A549 (cell line): ENCODE results near the gene MLLT10. TPM values are rescaled to one million over a fixed set of nuclear protein-coding genes. Genes with fewer than 3 reads are reported as not detected.

Experiments
- ATAC-seq, 2 experiments: fragments of 200-7000 bp in 1 of 2; fragments of >200 bp in 1 of 2; cut with Nextera tagmentation in 1 of 2; cut with Tn5 transposase in 1 of 2; 3 replicates each; pipeline versions ENCODE4 v1.8.0 to v1.9.1; 2018 to 2020; ENCODE audit warnings: mild to moderate bottlenecking in 1 of 2, moderate library complexity in 1 of 2
- CTCF ChIA-PET: fragments of 300-600 bp; sonication (Branson Sonifier 250); formaldehyde crosslinking; extraction: SDS; loops from one replicate; lab custom pipeline; 2021; ENCODE audit warnings: antibody characterized with exemption, inconsistent platforms; lab: Yijun Ruan, JAX
- POLR2A ChIA-PET: fragments of 350-600 bp; formaldehyde crosslinking; extraction: SDS; loops from one replicate; lab custom pipeline; 2021; ENCODE audit warnings: antibody characterized with exemption, inconsistent platforms; lab: Yijun Ruan, JAX
- DNase-seq, 2 experiments: peaks; one replicate each; pipeline versions ENCODE4 v3.0.0 to v3.0.0-alpha.2; 2011 to 2016; ENCODE audit warnings: low read depth in 1 of 2, low spot score in 1 of 2
- FAIRE-seq: peaks from 2 replicates; lab custom pipeline; 2011; peaks lifted over from hg19 to GRCh38; lab: Jason Lieb, UNC
- H3K27ac ChIP-seq, 2 experiments: fragments of >200 bp; sonication (Bioruptor Twin); formaldehyde crosslinking; 3 replicates each; pipeline ENCODE4 v1.5.1; 2016 to 2017
- H3K4me1 ChIP-seq: fragments of >200 bp; sonication (Bioruptor Twin); formaldehyde crosslinking; 3 replicates; pipeline ENCODE4 v1.6.1; 2016
- H3K4me2 ChIP-seq: fragments of >200 bp; sonication (Bioruptor Twin); formaldehyde crosslinking; 3 replicates; pipeline ENCODE4 v1.6.1; 2016
- H3K4me3 ChIP-seq: fragments of >200 bp; sonication (Bioruptor Twin); formaldehyde crosslinking; 3 replicates; pipeline ENCODE4 v1.5.1; 2016
- H3K9me3 ChIP-seq: fragments of >200 bp; sonication (Bioruptor Twin); formaldehyde crosslinking; 3 replicates; pipeline ENCODE4 v1.6.1; 2016
- CBX2 ChIP-seq: fragments of 200-600 bp; sonication (generic); IDR thresholded peaks from 2 replicates; pipeline ENCODE4 v1.6.1; 2016; ENCODE audit warnings: low read depth, mild to moderate bottlenecking, borderline replicate concordance
- CHD2 ChIP-seq: fragments of 150-350 bp; IDR thresholded peaks from 2 replicates; pipeline ENCODE4 v1.6.1; 2014; ENCODE audit warnings: low read length; ENCODE audit not compliant: partially characterized antibody
- EHMT2 ChIP-seq: fragments of 200-600 bp; sonication (generic); IDR thresholded peaks from 2 replicates; pipeline ENCODE4 v1.6.1; 2016; ENCODE audit warnings: antibody characterized with exemption, low read depth, mild to moderate bottlenecking, moderate library complexity
- EP300 ChIP-seq, 2 experiments: fragments of >200 bp; sonication (Bioruptor Twin); formaldehyde crosslinking; IDR thresholded peaks; 2 replicates in 1 of 2; 3 replicates in 1 of 2; pipeline ENCODE4 v1.6.1; 2016 to 2017
- FOSB ChIP-seq: fragments of 250-450 bp; sonication (Bioruptor Pico); IDR thresholded peaks from 2 replicates; pipeline ENCODE4 v1.5.0; 2020; ENCODE audit warnings: mild to moderate bottlenecking, moderate library complexity
- GATA3 ChIP-seq: IDR thresholded peaks from 2 replicates; pipeline ENCODE4 v1.6.1; 2012; ENCODE audit warnings: borderline replicate concordance
- HEYL ChIP-seq: fragments of 250-450 bp; sonication (Bioruptor Pico); IDR thresholded peaks from 2 replicates; pipeline ENCODE4 v1.8.0; 2021; ENCODE audit warnings: mild to moderate bottlenecking, moderate library complexity
- HOXB5 ChIP-seq: fragments of 250-450 bp; sonication (Bioruptor Pico); IDR thresholded peaks from 2 replicates; pipeline ENCODE4 v1.5.0; 2020; ENCODE audit warnings: mild to moderate bottlenecking, moderate library complexity
- JUN ChIP-seq, 2 experiments: fragments of >200 bp; sonication (Bioruptor Twin); formaldehyde crosslinking; IDR thresholded peaks; 2 replicates in 1 of 2; 3 replicates in 1 of 2; pipeline ENCODE4 v1.6.1; 2016 to 2017
- MAZ ChIP-seq: fragments of 150-350 bp; IDR thresholded peaks from 2 replicates; pipeline ENCODE4 v1.6.1; 2014; ENCODE audit warnings: antibody characterized with exemption, low read depth, low read length, borderline replicate concordance
- MYC ChIP-seq: IDR thresholded peaks from 2 replicates; pipeline ENCODE4 v1.6.1; 2012; ENCODE audit warnings: mild to moderate bottlenecking, inconsistent platforms, low read length, improper control_type of control experiment, borderline replicate concordance
- NFE2L2 ChIP-seq: fragments of 150-350 bp; conservative IDR thresholded peaks from 2 replicates; pipeline ENCODE4 v1.6.1; 2014; ENCODE audit warnings: low read length
- POLR2A ChIP-seq: IDR thresholded peaks from 2 replicates; pipeline ENCODE4 v1.6.1; 2012; ENCODE audit warnings: mild to moderate bottlenecking, low read length
- POLR2AphosphoS2 ChIP-seq: conservative IDR thresholded peaks from 2 replicates; pipeline ENCODE4 v1.6.1; 2012; ENCODE audit warnings: low read length, improper control_type of control experiment, inconsistent platforms
- SMC3 ChIP-seq: fragments of >200 bp; sonication (Bioruptor Twin); formaldehyde crosslinking; IDR thresholded peaks from 3 replicates; pipeline ENCODE4 v1.6.1; 2018; ENCODE audit warnings: inconsistent platforms
- TFCP2L1 ChIP-seq: fragments of 250-450 bp; sonication (Bioruptor Pico); IDR thresholded peaks from 2 replicates; pipeline ENCODE4 v1.5.0; 2021; ENCODE audit warnings: mild to moderate bottlenecking
- WGBS: methylation state at CpG from one replicate; pipeline ENCODE4 v1.1.6; 2017; ENCODE audit errors: missing lambda C conversion rate; 5-methylcytosine and 5-hydroxymethylcytosine counted together
- polyA plus RNA-seq, 4 experiments: library from polyadenylated mRNA; depleted of rRNA in 3 of 4; stranded (reverse); fragments of >200 nt; fragmentation: RNase III in 1 of 4; extraction: RNeasy Plus Mini Kit Qiagen cat#74134 plus additional on column Dnase treatment in 1 of 4; gene quantifications; 2 replicates in 3 of 4; 3 replicates in 1 of 4; pipeline ENCODE4 v1.2.3, GENCODE V29; 2011 to 2017
- TF ChIP-seq, protein P1 (sequence below): fragments of 150-350 bp; IDR thresholded peaks from 2 replicates; pipeline ENCODE4 v1.6.1; 2014; ENCODE audit warnings: low read depth, mild to moderate bottlenecking, low read length
- TF ChIP-seq, protein P2 (sequence below): fragments of >200 bp; sonication (Bioruptor Twin); formaldehyde crosslinking; IDR thresholded peaks from 3 replicates; pipeline ENCODE4 v1.6.1; 2016
- TF ChIP-seq, protein P3 (sequence below): fragments of 250-450 bp; sonication (Bioruptor Pico); IDR thresholded peaks from 2 replicates; pipeline ENCODE4 v1.5.0; 2020; ENCODE audit warnings: low read depth, mild to moderate bottlenecking, moderate library complexity
- TF ChIP-seq, protein P4 (sequence below): fragments of >200 bp; sonication (Bioruptor Twin); formaldehyde crosslinking; IDR thresholded peaks from 2 replicates; pipeline ENCODE4 v1.6.1; 2016
- TF ChIP-seq, protein P5 (sequence below): fragments of >200 bp; sonication (Bioruptor Twin); formaldehyde crosslinking; IDR thresholded peaks from 3 replicates; pipeline ENCODE4 v1.5.1; 2016
- TF ChIP-seq, protein P6 (sequence below): IDR thresholded peaks from 2 replicates; pipeline ENCODE4 v1.6.1; 2012
- TF ChIP-seq, protein P7 (sequence below): IDR thresholded peaks from 2 replicates; pipeline ENCODE4 v1.6.1; 2012

Gene MLLT10
- polyA plus RNA-seq, 2 of the 4 experiments (the other 2 are of a cell fraction), result 41.7 to 54.1 TPM

DNA sequence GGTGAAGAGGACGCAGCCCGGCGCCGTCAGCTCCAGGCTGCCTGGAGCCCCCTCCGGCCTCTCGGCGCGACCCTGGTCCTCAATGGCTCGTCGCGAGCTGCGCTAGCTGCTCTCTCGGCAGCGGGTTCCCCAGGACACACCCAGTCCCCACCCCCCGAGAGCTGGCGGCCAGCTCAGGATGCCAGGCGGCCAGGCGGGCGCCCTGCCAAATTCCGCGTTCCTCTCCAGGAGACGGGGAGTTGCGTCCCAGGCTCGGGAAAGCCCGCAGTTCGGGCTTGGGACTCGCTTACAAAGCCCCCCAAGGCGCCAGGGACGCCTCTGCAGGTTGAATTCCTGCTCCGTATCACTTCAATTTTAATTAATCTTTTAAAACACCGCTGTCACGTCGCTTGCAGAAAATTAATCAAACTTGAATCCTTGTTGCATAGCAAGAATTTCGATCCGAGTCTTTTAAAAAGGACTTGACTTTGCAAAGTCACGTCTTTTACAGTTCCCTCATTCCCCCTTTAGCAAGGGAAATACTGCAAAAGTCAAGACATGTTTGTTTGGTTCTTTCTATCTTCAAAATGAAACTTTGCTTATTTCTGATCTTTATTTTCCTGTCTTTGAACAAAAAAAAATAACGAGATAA is 36.7 kb upstream of the MLLT10 start:
- Histone ChIP-seq H3K4me2 (peak overlapping the region; percentile 93), H3K4me1 (peaks cover 25% of the 10 kb centered on the region), H3K9me3 (no peaks in the 10 kb centered on the region), H3K4me3 (peak overlapping the region; percentile 77), H3K27ac (peak overlapping the region; percentile 93 to 99)
- ATAC-seq, result peak; percentile 60 to 65
- DNase-seq, result peak; percentile 96
- FAIRE-seq, result no peak
- CTCF ChIA-PET, result interaction anchor here (0.6 to 9.4 kb wide), 29 partner anchors 9 to 459 kb away, joined by 3 to 97 read pairs (median 7); partner anchors contain the start of genes MLLT10 and SKIDA1
- WGBS, result 5% methylated on average over 18 of the region's 37 CpGs
- TF ChIP-seq, protein P1, sequence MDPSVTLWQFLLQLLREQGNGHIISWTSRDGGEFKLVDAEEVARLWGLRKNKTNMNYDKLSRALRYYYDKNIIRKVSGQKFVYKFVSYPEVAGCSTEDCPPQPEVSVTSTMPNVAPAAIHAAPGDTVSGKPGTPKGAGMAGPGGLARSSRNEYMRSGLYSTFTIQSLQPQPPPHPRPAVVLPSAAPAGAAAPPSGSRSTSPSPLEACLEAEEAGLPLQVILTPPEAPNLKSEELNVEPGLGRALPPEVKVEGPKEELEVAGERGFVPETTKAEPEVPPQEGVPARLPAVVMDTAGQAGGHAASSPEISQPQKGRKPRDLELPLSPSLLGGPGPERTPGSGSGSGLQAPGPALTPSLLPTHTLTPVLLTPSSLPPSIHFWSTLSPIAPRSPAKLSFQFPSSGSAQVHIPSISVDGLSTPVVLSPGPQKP, result no peak
- TF ChIP-seq JUN (IDR thresholded peaks at IDR 0.05) (peak in 1 of 2 experiments; percentile 36; a peak in 3 of 5 replicates), HOXB5 (no peak), MYC (no peak), GATA3 (peak; percentile 64; the same call in 1 of the 2 replicates), CHD2 (no peak), EHMT2 (no peak), TFCP2L1 (CRISPR knock-in tag) (no peak), NFE2L2 (no peak), SMC3 (0 out of 3 replicates have a peak, but pooled peaks have one; percentile 4), EP300 (IDR thresholded peaks at IDR 0.05) (0 out of 5 replicates have a peak, but pooled peaks of 1 of the 2 experiments have one; percentile 29), MAZ (no peak), POLR2AphosphoS2 (no peak), CBX2 (no peak), FOSB (no peak), HEYL (CRISPR knock-in tag) (no peak), POLR2A (peak; percentile 57)
- TF ChIP-seq, protein P2, sequence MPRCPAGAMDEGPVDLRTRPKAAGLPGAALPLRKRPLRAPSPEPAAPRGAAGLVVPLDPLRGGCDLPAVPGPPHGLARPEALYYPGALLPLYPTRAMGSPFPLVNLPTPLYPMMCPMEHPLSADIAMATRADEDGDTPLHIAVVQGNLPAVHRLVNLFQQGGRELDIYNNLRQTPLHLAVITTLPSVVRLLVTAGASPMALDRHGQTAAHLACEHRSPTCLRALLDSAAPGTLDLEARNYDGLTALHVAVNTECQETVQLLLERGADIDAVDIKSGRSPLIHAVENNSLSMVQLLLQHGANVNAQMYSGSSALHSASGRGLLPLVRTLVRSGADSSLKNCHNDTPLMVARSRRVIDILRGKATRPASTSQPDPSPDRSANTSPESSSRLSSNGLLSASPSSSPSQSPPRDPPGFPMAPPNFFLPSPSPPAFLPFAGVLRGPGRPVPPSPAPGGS, result peak; percentile 40; the same call in 1 of the 3 replicates
- TF ChIP-seq, protein P3, sequence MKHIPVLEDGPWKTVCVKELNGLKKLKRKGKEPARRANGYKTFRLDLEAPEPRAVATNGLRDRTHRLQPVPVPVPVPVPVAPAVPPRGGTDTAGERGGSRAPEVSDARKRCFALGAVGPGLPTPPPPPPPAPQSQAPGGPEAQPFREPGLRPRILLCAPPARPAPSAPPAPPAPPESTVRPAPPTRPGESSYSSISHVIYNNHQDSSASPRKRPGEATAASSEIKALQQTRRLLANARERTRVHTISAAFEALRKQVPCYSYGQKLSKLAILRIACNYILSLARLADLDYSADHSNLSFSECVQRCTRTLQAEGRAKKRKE (CRISPR knock-in tag), result no peak
- TF ChIP-seq, protein P4, sequence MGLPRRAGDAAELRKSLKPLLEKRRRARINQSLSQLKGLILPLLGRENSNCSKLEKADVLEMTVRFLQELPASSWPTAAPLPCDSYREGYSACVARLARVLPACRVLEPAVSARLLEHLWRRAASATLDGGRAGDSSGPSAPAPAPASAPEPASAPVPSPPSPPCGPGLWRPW, result no peak
- TF ChIP-seq, protein P5, sequence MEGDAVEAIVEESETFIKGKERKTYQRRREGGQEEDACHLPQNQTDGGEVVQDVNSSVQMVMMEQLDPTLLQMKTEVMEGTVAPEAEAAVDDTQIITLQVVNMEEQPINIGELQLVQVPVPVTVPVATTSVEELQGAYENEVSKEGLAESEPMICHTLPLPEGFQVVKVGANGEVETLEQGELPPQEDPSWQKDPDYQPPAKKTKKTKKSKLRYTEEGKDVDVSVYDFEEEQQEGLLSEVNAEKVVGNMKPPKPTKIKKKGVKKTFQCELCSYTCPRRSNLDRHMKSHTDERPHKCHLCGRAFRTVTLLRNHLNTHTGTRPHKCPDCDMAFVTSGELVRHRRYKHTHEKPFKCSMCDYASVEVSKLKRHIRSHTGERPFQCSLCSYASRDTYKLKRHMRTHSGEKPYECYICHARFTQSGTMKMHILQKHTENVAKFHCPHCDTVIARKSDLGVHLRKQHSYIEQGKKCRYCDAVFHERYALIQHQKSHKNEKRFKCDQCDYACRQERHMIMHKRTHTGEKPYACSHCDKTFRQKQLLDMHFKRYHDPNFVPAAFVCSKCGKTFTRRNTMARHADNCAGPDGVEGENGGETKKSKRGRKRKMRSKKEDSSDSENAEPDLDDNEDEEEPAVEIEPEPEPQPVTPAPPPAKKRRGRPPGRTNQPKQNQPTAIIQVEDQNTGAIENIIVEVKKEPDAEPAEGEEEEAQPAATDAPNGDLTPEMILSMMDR, result no peak
- TF ChIP-seq, protein P6, sequence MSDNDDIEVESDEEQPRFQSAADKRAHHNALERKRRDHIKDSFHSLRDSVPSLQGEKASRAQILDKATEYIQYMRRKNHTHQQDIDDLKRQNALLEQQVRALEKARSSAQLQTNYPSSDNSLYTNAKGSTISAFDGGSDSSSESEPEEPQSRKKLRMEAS, result peak; percentile 57
- TF ChIP-seq, protein P7, sequence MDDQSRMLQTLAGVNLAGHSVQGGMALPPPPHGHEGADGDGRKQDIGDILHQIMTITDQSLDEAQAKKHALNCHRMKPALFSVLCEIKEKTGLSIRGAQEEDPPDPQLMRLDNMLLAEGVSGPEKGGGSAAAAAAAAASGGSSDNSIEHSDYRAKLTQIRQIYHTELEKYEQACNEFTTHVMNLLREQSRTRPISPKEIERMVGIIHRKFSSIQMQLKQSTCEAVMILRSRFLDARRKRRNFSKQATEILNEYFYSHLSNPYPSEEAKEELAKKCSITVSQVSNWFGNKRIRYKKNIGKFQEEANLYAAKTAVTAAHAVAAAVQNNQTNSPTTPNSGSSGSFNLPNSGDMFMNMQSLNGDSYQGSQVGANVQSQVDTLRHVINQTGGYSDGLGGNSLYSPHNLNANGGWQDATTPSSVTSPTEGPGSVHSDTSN, result peak; percentile 39; the same call in 1 of the 2 replicates
- POLR2A ChIA-PET, result interaction anchor here (0.6 to 5.2 kb wide), 16 partner anchors 19 to 732 kb away, joined by 3 to 85 read pairs (median 9); partner anchors contain the start of genes MLLT10 and SKIDA1
